Panc1 (cell line): Measurements from ENCODE around the gene BRCA1. TPM values are rescaled to one million over a fixed set of nuclear protein-coding genes. Genes with fewer than 3 reads are reported as not detected.
"Not testable (repeated sequence)": the region's sequence is repeated elsewhere in the genome, so short reads cannot be mapped to it uniquely, and the experiment has no call there.

Experiments used
- ATAC-seq: fragments of 200-7000 bp; cut with Tn5 transposase; 2 replicates; pipeline ENCODE4 v1.9.1; 2020; ENCODE audit warnings: mild to moderate bottlenecking, moderate library complexity
- BruUV-seq: library from RNA; stranded (reverse); fragments of 400-500 nt; replicated peaks from 2 replicates; lab custom pipeline; 2021; lab: Mats Ljungman, UMichigan
- CTCF ChIA-PET: fragments of 300-600 bp; sonication (Branson Sonifier 250); formaldehyde crosslinking; loops from one replicate; lab custom pipeline; 2022; ENCODE audit warnings: antibody characterized with exemption; lab: Charles Lee
- POLR2A ChIA-PET: fragments of 300-600 bp; sonication (Branson Sonifier 250); formaldehyde crosslinking; loops from one replicate; lab custom pipeline; 2022; ENCODE audit warnings: antibody characterized with exemption; lab: Charles Lee
- DNase-seq: peaks from one replicate; pipeline ENCODE4 v3.0.0-alpha.2; 2010; ENCODE audit warnings: low read depth, low spot score
- H3K27ac ChIP-seq: 2 replicates; pipeline ENCODE4 v1.5.1; 2011; ENCODE audit warnings: mild to moderate bottlenecking, low read length, inconsistent platforms
- H3K27me3 ChIP-seq: fragments of 200-500 bp; sonication (Bioruptor generic); 2 replicates; pipeline ENCODE4 v1.6.0; 2014; ENCODE audit warnings: low read length, inconsistent platforms; ENCODE audit not compliant: control insufficient read depth, insufficient read depth
- H3K36me3 ChIP-seq: fragments of 200-500 bp; sonication (Bioruptor generic); 2 replicates; pipeline ENCODE4 v1.5.1; 2014; ENCODE audit warnings: inconsistent platforms, mild to moderate bottlenecking, low read length, moderate library complexity; ENCODE audit not compliant: control insufficient read depth, insufficient read depth
- H3K4me1 ChIP-seq: 2 replicates; pipeline ENCODE4 v1.5.1; 2011; ENCODE audit warnings: inconsistent platforms, mild to moderate bottlenecking, low read length, moderate library complexity; ENCODE audit not compliant: control insufficient read depth, insufficient read depth
- H3K4me3 ChIP-seq, 2 experiments: 2 replicates each; pipeline ENCODE4 v1.5.1; 2011 to 2012; ENCODE audit warnings: low read depth in 2 of 2, low read length in 2 of 2, mild to moderate bottlenecking in 2 of 2, inconsistent platforms in 1 of 2, moderate library complexity in 1 of 2
- H3K9me3 ChIP-seq: fragments of 200-500 bp; sonication (Bioruptor generic); 2 replicates; pipeline ENCODE4 v1.5.1; 2014; ENCODE audit warnings: low read depth, mild to moderate bottlenecking, inconsistent platforms, low read length, moderate library complexity; ENCODE audit not compliant: control insufficient read depth, insufficient read depth
- POLR2AphosphoS5 ChIP-seq: IDR thresholded peaks from 2 replicates; pipeline ENCODE4 v1.6.1; 2012; ENCODE audit warnings: mild to moderate bottlenecking, low read depth, low read length, moderate library complexity
- SIN3A ChIP-seq: IDR thresholded peaks from 2 replicates; pipeline ENCODE4 v1.6.1; 2012; ENCODE audit warnings: low read depth, mild to moderate bottlenecking, low read length, moderate library complexity, borderline replicate concordance; ENCODE audit not compliant: insufficient read depth
- TCF7L2 ChIP-seq: IDR thresholded peaks from 2 replicates; pipeline ENCODE4 v1.6.1; 2011; ENCODE audit warnings: mild to moderate bottlenecking, low read depth, low read length, inconsistent platforms
- in situ Hi-C: cut with HindIII; loops from 2 replicates; pipeline ENCODE4 v1.10.0; 2016; ENCODE audit warnings: low sequenced_read_pairs, low pct_unique_long_range_greater_than_20kb
- intact Hi-C: fragments of 100-400 bp; cut with micrococcal nuclease; formaldehyde crosslinking; loops from one replicate; pipeline ENCODE4 v1.10.0; 2022; ENCODE audit not compliant: unreplicated experiment
- total RNA-seq: library from RNA; stranded (reverse); gene quantifications from one replicate; pipeline ENCODE4 v1.2.1, GENCODE V29; 2021; ENCODE audit not compliant: unreplicated experiment
- TF ChIP-seq, protein P1 (sequence below), 2 experiments: IDR thresholded peaks; 2 replicates each; pipeline ENCODE4 v1.6.1; 2011 to 2012; ENCODE audit warnings: low read depth in 2 of 2, control low read depth in 1 of 2, low read length in 1 of 2, mild to moderate bottlenecking in 1 of 2, moderate library complexity in 1 of 2; ENCODE audit not compliant: insufficient read depth in 1 of 2
- TF ChIP-seq, protein P2 (sequence below): fragments of 450-650 bp; IDR thresholded peaks from 2 replicates; pipeline ENCODE4 v1.5.1; 2017; ENCODE audit warnings: mild to moderate bottlenecking

The BRCA1 gene
- total RNA-seq, 1 experiment from 2014 or later = 29.9 TPM

DNA sequence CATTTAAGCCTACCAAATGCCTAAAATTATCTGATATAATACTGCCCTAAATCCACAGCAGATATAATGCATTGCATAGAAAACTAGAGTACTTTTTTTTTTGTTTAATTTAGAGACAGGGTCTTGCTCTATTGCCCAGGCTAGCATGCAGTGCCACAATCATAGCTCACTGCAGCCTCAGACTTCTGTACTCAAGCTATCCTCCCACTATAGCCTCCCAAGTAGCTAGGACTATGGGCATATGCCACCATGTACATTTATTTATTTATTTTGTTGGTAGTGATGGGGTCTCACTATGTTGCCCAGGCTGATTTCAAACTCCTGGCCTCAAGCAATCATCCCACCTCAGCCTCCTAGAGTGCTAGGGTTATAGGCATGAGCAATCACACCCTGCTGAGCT is 20.0 kb downstream of the BRCA1 start:
- POLR2A ChIA-PET = no interaction called here
- DNase-seq (no peak), ATAC-seq (no peak)
- in situ Hi-C loops = no loop called here
- Histone ChIP-seq H3K27ac (no peak overlapping the region), H3K36me3 (peaks cover 7% of the 10 kb centered on the region; the same call in 1 of the 2 replicates), H3K27me3 (no peaks in the 10 kb centered on the region), H3K4me3 (no peak overlapping the region), H3K9me3 (no peaks in the 10 kb centered on the region), H3K4me1 (no peaks in the 10 kb centered on the region)
- CTCF ChIA-PET = no interaction called here
- BruUV-seq = no TSS peak
- TF ChIP-seq, protein P1, sequence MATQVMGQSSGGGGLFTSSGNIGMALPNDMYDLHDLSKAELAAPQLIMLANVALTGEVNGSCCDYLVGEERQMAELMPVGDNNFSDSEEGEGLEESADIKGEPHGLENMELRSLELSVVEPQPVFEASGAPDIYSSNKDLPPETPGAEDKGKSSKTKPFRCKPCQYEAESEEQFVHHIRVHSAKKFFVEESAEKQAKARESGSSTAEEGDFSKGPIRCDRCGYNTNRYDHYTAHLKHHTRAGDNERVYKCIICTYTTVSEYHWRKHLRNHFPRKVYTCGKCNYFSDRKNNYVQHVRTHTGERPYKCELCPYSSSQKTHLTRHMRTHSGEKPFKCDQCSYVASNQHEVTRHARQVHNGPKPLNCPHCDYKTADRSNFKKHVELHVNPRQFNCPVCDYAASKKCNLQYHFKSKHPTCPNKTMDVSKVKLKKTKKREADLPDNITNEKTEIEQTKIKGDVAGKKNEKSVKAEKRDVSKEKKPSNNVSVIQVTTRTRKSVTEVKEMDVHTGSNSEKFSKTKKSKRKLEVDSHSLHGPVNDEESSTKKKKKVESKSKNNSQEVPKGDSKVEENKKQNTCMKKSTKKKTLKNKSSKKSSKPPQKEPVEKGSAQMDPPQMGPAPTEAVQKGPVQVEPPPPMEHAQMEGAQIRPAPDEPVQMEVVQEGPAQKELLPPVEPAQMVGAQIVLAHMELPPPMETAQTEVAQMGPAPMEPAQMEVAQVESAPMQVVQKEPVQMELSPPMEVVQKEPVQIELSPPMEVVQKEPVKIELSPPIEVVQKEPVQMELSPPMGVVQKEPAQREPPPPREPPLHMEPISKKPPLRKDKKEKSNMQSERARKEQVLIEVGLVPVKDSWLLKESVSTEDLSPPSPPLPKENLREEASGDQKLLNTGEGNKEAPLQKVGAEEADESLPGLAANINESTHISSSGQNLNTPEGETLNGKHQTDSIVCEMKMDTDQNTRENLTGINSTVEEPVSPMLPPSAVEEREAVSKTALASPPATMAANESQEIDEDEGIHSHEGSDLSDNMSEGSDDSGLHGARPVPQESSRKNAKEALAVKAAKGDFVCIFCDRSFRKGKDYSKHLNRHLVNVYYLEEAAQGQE (IDR thresholded peaks at IDR 0.05; ENCODE audit: insufficient read depth in 1 of 2, low read depth in 2 of 2, low read length in 1 of 2) = no peak
- TF ChIP-seq SIN3A (no peak), POLR2AphosphoS5 (no peak), TCF7L2 (no peak)
- intact Hi-C loops = no loop called here

DNA sequence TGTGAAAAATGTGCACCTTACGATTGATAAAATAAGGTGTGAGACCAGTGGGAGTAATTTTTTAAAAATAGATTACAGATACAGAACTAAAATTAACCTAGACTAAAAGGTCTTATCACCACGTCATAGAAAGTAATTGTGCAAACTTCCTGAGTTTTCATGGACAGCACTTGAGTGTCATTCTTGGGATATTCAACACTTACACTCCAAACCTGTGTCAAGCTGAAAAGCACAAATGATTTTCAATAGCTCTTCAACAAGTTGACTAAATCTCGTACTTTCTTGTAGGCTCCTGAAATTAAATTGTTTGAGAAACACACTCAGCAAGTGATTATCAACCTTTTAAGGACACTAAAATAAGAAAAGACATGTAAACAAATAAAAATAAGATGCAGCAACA is 20.5 kb downstream of the BRCA1 start:
- DNase-seq = no peak
- ATAC-seq = no peak
- no peak for TF ChIP-seq TCF7L2
- TF ChIP-seq, protein P1 (IDR thresholded peaks at IDR 0.05; ENCODE audit: insufficient read depth in 1 of 2, low read depth in 2 of 2, low read length in 1 of 2) = no peak
- TF ChIP-seq, protein P2, sequence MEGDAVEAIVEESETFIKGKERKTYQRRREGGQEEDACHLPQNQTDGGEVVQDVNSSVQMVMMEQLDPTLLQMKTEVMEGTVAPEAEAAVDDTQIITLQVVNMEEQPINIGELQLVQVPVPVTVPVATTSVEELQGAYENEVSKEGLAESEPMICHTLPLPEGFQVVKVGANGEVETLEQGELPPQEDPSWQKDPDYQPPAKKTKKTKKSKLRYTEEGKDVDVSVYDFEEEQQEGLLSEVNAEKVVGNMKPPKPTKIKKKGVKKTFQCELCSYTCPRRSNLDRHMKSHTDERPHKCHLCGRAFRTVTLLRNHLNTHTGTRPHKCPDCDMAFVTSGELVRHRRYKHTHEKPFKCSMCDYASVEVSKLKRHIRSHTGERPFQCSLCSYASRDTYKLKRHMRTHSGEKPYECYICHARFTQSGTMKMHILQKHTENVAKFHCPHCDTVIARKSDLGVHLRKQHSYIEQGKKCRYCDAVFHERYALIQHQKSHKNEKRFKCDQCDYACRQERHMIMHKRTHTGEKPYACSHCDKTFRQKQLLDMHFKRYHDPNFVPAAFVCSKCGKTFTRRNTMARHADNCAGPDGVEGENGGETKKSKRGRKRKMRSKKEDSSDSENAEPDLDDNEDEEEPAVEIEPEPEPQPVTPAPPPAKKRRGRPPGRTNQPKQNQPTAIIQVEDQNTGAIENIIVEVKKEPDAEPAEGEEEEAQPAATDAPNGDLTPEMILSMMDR = no peak
- TF ChIP-seq SIN3A = no peak
- TF ChIP-seq POLR2AphosphoS5 = no peak
- no TSS peak for BruUV-seq
- in situ Hi-C loops (no loop called here), intact Hi-C loops (no loop called here)
- Histone ChIP-seq H3K4me3 (no peak overlapping the region), H3K4me1 (no peaks in the 10 kb centered on the region), H3K27me3 (no peaks in the 10 kb centered on the region), H3K36me3 (peaks cover 7% of the 10 kb centered on the region; the same call in 1 of the 2 replicates), H3K27ac (no peak overlapping the region), H3K9me3 (no peaks in the 10 kb centered on the region)
- CTCF ChIA-PET = no interaction called here
- POLR2A ChIA-PET = no interaction called here

DNA sequence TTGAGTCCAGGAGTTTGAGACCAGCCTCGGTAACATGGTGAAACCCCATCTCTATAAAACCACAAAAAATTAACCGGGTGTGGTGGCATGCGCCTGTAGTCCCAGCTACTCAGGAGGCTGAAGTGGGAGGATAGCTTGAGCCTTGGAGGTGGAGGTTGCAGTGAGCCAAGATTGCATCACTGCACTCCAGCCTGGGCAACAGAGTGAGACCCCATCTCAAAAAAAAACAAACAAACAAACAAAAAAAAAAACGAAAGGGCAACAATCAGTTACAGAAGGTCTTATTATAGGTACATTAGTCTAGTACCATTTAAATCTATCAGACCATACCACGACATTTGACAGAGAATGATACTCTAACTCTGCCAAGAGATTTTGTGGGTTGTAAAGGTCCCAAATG is 29.8 kb downstream of the BRCA1 start:
- H3K27me3 ChIP-seq, CTCF ChIA-PET, DNase-seq, H3K4me3 ChIP-seq, ATAC-seq, intact Hi-C loops, H3K9me3 ChIP-seq, H3K27ac ChIP-seq, in situ Hi-C loops, POLR2A ChIA-PET, H3K4me1 ChIP-seq, H3K36me3 ChIP-seq, BruUV-seq: not testable (repeated sequence)
